ENCODE data around the gene RETREG1. TPM values are rescaled to one million over a fixed set of nuclear protein-coding genes. Genes with fewer than 3 reads are reported as not detected.

The RETREG1 gene, protein sequence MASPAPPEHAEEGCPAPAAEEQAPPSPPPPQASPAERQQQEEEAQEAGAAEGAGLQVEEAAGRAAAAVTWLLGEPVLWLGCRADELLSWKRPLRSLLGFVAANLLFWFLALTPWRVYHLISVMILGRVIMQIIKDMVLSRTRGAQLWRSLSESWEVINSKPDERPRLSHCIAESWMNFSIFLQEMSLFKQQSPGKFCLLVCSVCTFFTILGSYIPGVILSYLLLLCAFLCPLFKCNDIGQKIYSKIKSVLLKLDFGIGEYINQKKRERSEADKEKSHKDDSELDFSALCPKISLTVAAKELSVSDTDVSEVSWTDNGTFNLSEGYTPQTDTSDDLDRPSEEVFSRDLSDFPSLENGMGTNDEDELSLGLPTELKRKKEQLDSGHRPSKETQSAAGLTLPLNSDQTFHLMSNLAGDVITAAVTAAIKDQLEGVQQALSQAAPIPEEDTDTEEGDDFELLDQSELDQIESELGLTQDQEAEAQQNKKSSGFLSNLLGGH
- total RNA-seq (2022; extraction: Qiagen RNA extraction), result 2.8 to 3.5 TPM (median 3.2 TPM) in 5 replicates

DNA sequence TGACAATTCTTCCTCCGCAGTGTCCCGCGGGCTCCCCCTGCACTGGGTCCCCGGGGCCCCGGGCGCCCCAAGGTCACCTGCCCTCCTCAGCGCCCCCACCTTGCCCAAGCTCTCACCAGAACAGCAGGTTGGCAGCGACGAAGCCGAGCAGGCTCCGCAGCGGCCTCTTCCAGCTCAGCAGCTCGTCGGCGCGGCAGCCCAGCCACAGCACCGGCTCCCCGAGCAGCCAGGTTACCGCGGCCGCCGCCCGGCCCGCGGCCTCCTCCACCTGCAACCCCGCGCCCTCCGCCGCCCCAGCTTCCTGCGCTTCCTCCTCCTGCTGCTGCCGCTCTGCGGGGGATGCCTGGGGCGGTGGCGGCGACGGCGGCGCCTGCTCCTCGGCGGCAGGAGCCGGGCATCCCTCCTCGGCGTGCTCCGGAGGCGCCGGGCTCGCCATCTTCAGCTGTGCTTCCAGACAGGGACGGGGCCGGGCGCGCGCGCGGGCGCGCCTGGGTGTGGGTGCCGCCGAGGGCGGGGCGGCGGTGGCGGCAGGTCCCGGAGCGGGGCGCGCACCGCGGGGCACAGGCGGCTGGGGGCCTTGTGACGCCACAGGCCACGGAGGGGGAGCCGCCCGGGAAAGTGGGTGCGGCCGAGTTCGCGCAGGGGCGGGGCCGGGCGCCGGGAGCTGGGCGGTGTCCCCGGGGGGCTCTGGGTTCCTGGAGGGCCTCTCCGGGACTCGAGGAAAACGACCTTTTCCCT, at the start of gene RETREG1:
Gene RETREG1 (minus strand): TSS at position 462 of the 738 bp plus-strand sequence. CDS start 26 bp downstream, at position 436.

DNA sequence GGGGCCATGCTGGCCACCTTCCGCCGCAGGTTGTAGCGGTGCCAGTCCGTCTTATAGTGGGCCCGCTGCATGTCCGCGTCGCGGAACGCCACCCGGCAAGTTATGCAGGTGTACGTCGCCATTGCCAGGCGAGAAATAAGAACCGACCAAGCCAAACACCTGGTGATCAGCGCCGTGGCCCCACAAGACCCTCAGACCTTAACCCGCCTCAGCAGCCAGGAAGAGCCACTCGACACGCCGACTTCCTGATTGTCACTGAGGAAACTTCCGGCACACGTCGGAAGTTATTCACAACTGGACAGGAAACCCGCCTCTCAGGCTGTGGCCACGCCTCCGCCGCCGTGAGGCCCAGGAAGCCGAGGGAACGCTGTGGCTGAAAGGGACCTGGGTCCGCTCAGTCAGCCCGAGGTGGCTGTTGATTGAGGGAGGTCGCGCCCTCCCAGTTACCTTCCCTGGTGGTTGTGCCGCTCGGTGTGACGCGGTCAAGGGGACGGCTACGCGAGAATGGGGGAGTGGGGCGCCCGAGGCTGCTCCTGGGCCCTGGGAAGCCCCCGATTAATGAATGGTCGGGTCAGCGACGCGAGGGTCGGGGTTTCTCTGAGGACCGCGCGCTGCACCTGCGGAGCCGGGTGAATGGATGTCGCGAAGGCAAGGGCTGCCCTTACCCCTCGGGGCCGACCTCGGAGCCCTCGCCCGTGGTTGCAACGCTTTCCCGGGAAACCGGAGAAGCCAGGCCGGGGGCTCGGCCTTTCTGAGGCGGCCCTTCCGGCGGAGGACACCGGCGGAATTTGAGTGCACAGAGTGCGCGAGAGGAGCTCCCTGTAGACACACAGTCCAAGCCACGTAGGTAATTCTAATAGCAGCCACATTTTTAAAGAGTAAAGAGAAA, 151.0 kb downstream of the RETREG1 start, which contains the start of gene ZNF622:
Gene ZNF622 (minus strand): TSS at position 257 of the 889 bp plus-strand sequence. CDS start 135 bp downstream, at position 122.

Other genes starting within 250 kb of the RETREG1 start
- gene ZNF622, start 151.2 kb downstream of the RETREG1 start, total RNA-seq (2022; extraction: Qiagen RNA extraction), result 65.1 to 79.2 TPM (median 74.9 TPM) in 5 replicates

All from A549 treated with AZD2906 at 1 μM for 4 hours (cell line).